ENCODE measurements around the gene CAMTA1. TPM values are rescaled to one million over a fixed set of nuclear protein-coding genes. Genes with fewer than 3 reads are reported as not detected.
"Not testable (repeated sequence)": the region's sequence is repeated elsewhere in the genome, so short reads cannot be mapped to it uniquely, and the experiment has no call there.

CAMTA1 gene
- total RNA-seq, 1 experiment from 2014 or later: 69.5 TPM

GRCh38 chr1:7791027-7791426, 1005.8 kb downstream of the CAMTA1 start:
- H3K9ac ChIP-seq (ENCODE audit: low read length); H3K27ac ChIP-seq (ENCODE audit: low read depth, low read length); DNase-seq (ENCODE audit: low read depth, low spot score); H3K4me3 ChIP-seq (replicated peaks in 1 of 2; ENCODE audit: low read depth in 1 of 2, low read length in 2 of 2); H3K4me1 ChIP-seq (ENCODE audit: control insufficient read depth in 1 of 2, insufficient read depth in 2 of 2, low read length in 2 of 2); H4K20me1 ChIP-seq (ENCODE audit: insufficient read depth); H3K4me2 ChIP-seq (ENCODE audit: low read length); intact Hi-C loops (cut with micrococcal nuclease); H2AFZ ChIP-seq (ENCODE audit: low read depth, low read length, poor library complexity, severe bottlenecking); H3K27me3 ChIP-seq (ENCODE audit: insufficient read depth, low read length); POLR2A ChIA-PET; RAD21 ChIA-PET (ENCODE audit: low non-redundant PET in 1 of 2, low total read pairs in 2 of 2, uncharacterized antibody in 2 of 2, unreplicated experiment in 2 of 2); H3K79me2 ChIP-seq (ENCODE audit: insufficient read depth, low read length); BruUV-seq (replicated peaks); CTCF ChIA-PET; ATAC-seq; H3K9me2 ChIP-seq (ENCODE audit: insufficient read depth): not testable (repeated sequence)
- H3K9me3 ChIP-seq (ENCODE audit: control insufficient read depth in 1 of 2, insufficient read depth in 1 of 2, low read depth in 1 of 2, low read length in 2 of 2): peaks cover 0 to 16% of the 10 kb centered on the region in 2 experiments; a peak in 1 of 4 replicates
- peaks cover 0 to 19% of the 10 kb centered on the region in 2 experiments; a peak in 1 of 4 replicates for H3K36me3 ChIP-seq (ENCODE audit: control insufficient read depth in 1 of 2, insufficient read depth in 2 of 2, low read length in 2 of 2)

- no peak overlapping the region for H3K9ac ChIP-seq (ENCODE audit: low read length)
- no peak overlapping the region for H3K27ac ChIP-seq (ENCODE audit: low read depth, low read length)
- H3K36me3 ChIP-seq (ENCODE audit: control insufficient read depth in 1 of 2, insufficient read depth in 2 of 2, low read length in 2 of 2): peaks cover 0 to 12% of the 10 kb centered on the region in 2 experiments; a peak in 1 of 4 replicates
- BruUV-seq (replicated peaks): no TSS peak
- no peaks in the 10 kb centered on the region for H3K79me2 ChIP-seq (ENCODE audit: insufficient read depth, low read length)
- H3K4me1 ChIP-seq (ENCODE audit: control insufficient read depth in 1 of 2, insufficient read depth in 2 of 2, low read length in 2 of 2): no peaks in the 10 kb centered on the region
- H4K20me1 ChIP-seq (ENCODE audit: insufficient read depth): no peaks in the 10 kb centered on the region
- H2AFZ ChIP-seq (ENCODE audit: low read depth, low read length, poor library complexity, severe bottlenecking): no peak overlapping the region
- ATAC-seq: no peak
- DNase-seq (ENCODE audit: low read depth, low spot score): no peak
- H3K4me2 ChIP-seq (ENCODE audit: low read length): no peak overlapping the region
- CTCF ChIA-PET: no interaction called here
- H3K4me3 ChIP-seq (replicated peaks in 1 of 2; ENCODE audit: low read depth in 1 of 2, low read length in 2 of 2): no peak overlapping the region
- H3K9me2 ChIP-seq (ENCODE audit: insufficient read depth): no peaks in the 10 kb centered on the region
- intact Hi-C loops (cut with micrococcal nuclease): no loop called here
- peaks cover 0 to 15% of the 10 kb centered on the region in 2 experiments; a peak in 1 of 4 replicates for H3K9me3 ChIP-seq (ENCODE audit: control insufficient read depth in 1 of 2, insufficient read depth in 1 of 2, low read depth in 1 of 2, low read length in 2 of 2)
- no peak for TF ChIP-seq FOSL1 (IDR thresholded peaks at IDR 0.05; ENCODE audit: low read depth)
- TF ChIP-seq, protein P1, sequence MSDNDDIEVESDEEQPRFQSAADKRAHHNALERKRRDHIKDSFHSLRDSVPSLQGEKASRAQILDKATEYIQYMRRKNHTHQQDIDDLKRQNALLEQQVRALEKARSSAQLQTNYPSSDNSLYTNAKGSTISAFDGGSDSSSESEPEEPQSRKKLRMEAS (IDR thresholded peaks at IDR 0.05): no peak
- POLR2A ChIA-PET: no interaction called here
- H3K27me3 ChIP-seq (ENCODE audit: insufficient read depth, low read length): no peaks in the 10 kb centered on the region
- RAD21 ChIA-PET (ENCODE audit: low non-redundant PET in 1 of 2, low total read pairs in 2 of 2, uncharacterized antibody in 2 of 2, unreplicated experiment in 2 of 2): no interaction called here
Measured at GRCh38 chr1:7795406-7795805, 1010.2 kb downstream of the CAMTA1 start.

DNA sequence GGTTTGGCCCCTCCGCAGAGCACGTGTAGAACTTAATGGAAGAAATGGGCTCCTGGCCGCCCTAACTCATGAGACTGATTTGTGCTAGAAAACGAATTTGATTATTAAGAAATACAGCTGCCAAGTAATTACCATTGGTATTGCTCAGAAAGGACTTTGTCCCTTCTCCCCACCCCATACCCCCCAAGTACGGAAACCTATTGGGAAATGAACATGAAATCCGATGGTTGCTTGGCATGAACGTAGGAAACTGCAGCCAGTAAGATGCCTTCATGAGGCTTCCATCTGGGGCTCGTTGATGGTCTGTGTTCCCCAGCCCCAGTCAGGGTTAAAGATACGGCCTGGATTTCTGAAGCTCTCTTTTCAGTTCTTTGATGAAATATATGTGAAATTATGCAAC, 1020.2 kb downstream of the CAMTA1 start:
- no peak for DNase-seq (ENCODE audit: low read depth, low spot score)
- ChIA-PET CTCF (no interaction called here), POLR2A (no interaction called here), RAD21 (ENCODE audit: low non-redundant PET in 1 of 2, low total read pairs in 2 of 2, uncharacterized antibody in 2 of 2, unreplicated experiment in 2 of 2) (no interaction called here)
- intact Hi-C loops (cut with micrococcal nuclease): no loop called here
- ATAC-seq: no peak
- Histone ChIP-seq H3K9me3 (ENCODE audit: control insufficient read depth in 1 of 2, insufficient read depth in 1 of 2, low read depth in 1 of 2, low read length in 2 of 2) (no peaks in the 10 kb centered on the region), H4K20me1 (ENCODE audit: insufficient read depth) (no peaks in the 10 kb centered on the region), H3K4me1 (ENCODE audit: control insufficient read depth in 1 of 2, insufficient read depth in 2 of 2, low read length in 2 of 2) (peaks cover 3 to 7% of the 10 kb centered on the region in 2 experiments; a peak in 3 of 4 replicates), H3K9me2 (ENCODE audit: insufficient read depth) (no peaks in the 10 kb centered on the region), H3K27ac (ENCODE audit: low read depth, low read length) (no peak overlapping the region), H3K4me3 (replicated peaks in 1 of 2; ENCODE audit: low read depth in 1 of 2, low read length in 2 of 2) (no peak overlapping the region), H3K36me3 (ENCODE audit: control insufficient read depth in 1 of 2, insufficient read depth in 2 of 2, low read length in 2 of 2) (no peaks in the 10 kb centered on the region; a peak in 1 of 4 replicates), H3K27me3 (ENCODE audit: insufficient read depth, low read length) (no peaks in the 10 kb centered on the region), H3K79me2 (ENCODE audit: insufficient read depth, low read length) (no peaks in the 10 kb centered on the region), H3K4me2 (ENCODE audit: low read length) (no peak overlapping the region), H2AFZ (ENCODE audit: low read depth, low read length, poor library complexity, severe bottlenecking) (no peak overlapping the region), H3K9ac (ENCODE audit: low read length) (no peak overlapping the region)
- no peak for TF ChIP-seq EZH2phosphoT487 (IDR thresholded peaks at IDR 0.05; ENCODE audit: borderline replicate concordance)
- no peak for TF ChIP-seq SP1 (IDR thresholded peaks at IDR 0.05; ENCODE audit: low read depth)
- TF ChIP-seq TCF7L2 (IDR thresholded peaks at IDR 0.05; ENCODE audit: borderline replicate concordance, extremely low read depth, insufficient read depth, insufficient read length): no peak
- no peak for TF ChIP-seq CEBPB (IDR thresholded peaks at IDR 0.05; ENCODE audit: low read depth)
- no peak for TF ChIP-seq SIN3A (IDR thresholded peaks at IDR 0.05; ENCODE audit: low read depth)
- no TSS peak for BruUV-seq (replicated peaks)

Data from HCT116 (cell line).